A549 treated with GW870086 at 1 μM for 4 hours (cell line): ENCODE results near the gene KCNA2. TPM values are rescaled to one million over a fixed set of nuclear protein-coding genes. Genes with fewer than 3 reads are reported as not detected.

ENCODE experiments used
- total RNA-seq: library from RNA; stranded (reverse); fragments of 200-300 nt; extraction: Qiagen RNA extraction; gene quantifications from 5 replicates; pipeline ENCODE4 v1.2.3, GENCODE V29; 2022; ENCODE audit warnings: low read depth

Gene KCNA2
- 0.01 to 0.07 TPM in 2 of 5 replicates, not detected in the others for total RNA-seq

GRCh38 chr1:110605901-110606656 is at the start of gene KCNA2:
KCNA2 (minus strand) TSS chr1:110606358; CDS start chr1:110604782, 1,576 bp downstream.

Other genes with a start within 250 kb of the KCNA2 start
- gene SLC16A4, start 215.3 kb downstream of the KCNA2 start, total RNA-seq, result 26.3 to 41.1 TPM (median 37.0 TPM) in 5 replicates
- gene LAMTOR5, start 198.7 kb downstream of the KCNA2 start, total RNA-seq, result 183 to 204 TPM (median 189 TPM) in 5 replicates
- not detected in 5 replicates for gene PROK1, start 155.2 kb downstream of the KCNA2 start, total RNA-seq
- gene KCNA10, start 87.2 kb downstream of the KCNA2 start, total RNA-seq, result not detected in 5 replicates
- gene KCNA3, start 68.6 kb upstream of the KCNA2 start, total RNA-seq, result not detected in 5 replicates